ENCODE results near the gene PLCH1. TPM values are rescaled to one million over a fixed set of nuclear protein-coding genes. Genes with fewer than 3 reads are reported as not detected.

The PLCH1 gene
- total RNA-seq, 4 donors from 2014 or later: 0.68 to 1.2 (median 0.87) TPM

GRCh38 chr3:155377847-155378246 is 367.0 kb downstream of the PLCH1 start:
- H3K36me3 ChIP-seq: no peaks in the 10 kb centered on the region
- TF ChIP-seq, protein P1, sequence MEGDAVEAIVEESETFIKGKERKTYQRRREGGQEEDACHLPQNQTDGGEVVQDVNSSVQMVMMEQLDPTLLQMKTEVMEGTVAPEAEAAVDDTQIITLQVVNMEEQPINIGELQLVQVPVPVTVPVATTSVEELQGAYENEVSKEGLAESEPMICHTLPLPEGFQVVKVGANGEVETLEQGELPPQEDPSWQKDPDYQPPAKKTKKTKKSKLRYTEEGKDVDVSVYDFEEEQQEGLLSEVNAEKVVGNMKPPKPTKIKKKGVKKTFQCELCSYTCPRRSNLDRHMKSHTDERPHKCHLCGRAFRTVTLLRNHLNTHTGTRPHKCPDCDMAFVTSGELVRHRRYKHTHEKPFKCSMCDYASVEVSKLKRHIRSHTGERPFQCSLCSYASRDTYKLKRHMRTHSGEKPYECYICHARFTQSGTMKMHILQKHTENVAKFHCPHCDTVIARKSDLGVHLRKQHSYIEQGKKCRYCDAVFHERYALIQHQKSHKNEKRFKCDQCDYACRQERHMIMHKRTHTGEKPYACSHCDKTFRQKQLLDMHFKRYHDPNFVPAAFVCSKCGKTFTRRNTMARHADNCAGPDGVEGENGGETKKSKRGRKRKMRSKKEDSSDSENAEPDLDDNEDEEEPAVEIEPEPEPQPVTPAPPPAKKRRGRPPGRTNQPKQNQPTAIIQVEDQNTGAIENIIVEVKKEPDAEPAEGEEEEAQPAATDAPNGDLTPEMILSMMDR (IDR thresholded peaks at IDR 0.05): no peak
- TF ChIP-seq EP300 (IDR thresholded peaks at IDR 0.05) (no peak), POLR2A (IDR thresholded peaks at IDR 0.05) (no peak), POLR2AphosphoS5 (IDR thresholded peaks at IDR 0.05) (no peak)
- DNase-seq (ENCODE audit: low spot score in 2 of 2): no peak
- no peak overlapping the region for H3K27ac ChIP-seq
- H3K4me3 ChIP-seq: no peak overlapping the region
- WGBS: 78% methylated on average over 1 of the region's 1 CpG
- H3K4me1 ChIP-seq: no peaks in the 10 kb centered on the region
- H3K27me3 ChIP-seq: no peaks in the 10 kb centered on the region
- no peaks in the 10 kb centered on the region for H3K9me3 ChIP-seq

- TF ChIP-seq POLR2AphosphoS5 (IDR thresholded peaks at IDR 0.05) (no peak), EP300 (IDR thresholded peaks at IDR 0.05) (no peak), POLR2A (IDR thresholded peaks at IDR 0.05) (no peak)
- TF ChIP-seq, protein P1 (IDR thresholded peaks at IDR 0.05): no peak
- H3K36me3 ChIP-seq: no peaks in the 10 kb centered on the region
- no peaks in the 10 kb centered on the region for H3K4me1 ChIP-seq
- no peak for DNase-seq (ENCODE audit: low spot score in 2 of 2)
- H3K9me3 ChIP-seq: no peaks in the 10 kb centered on the region
- no peak overlapping the region for H3K4me3 ChIP-seq
- H3K27me3 ChIP-seq: no peaks in the 10 kb centered on the region
- WGBS: 78% methylated on average over 2 of the region's 2 CpGs
- H3K27ac ChIP-seq: no peak overlapping the region
Measured at GRCh38 chr3:155377071-155377470, 367.8 kb downstream of the PLCH1 start.

- no peaks in the 10 kb centered on the region for H3K9me3 ChIP-seq
- no peaks in the 10 kb centered on the region for H3K36me3 ChIP-seq
- H3K27me3 ChIP-seq: no peaks in the 10 kb centered on the region
- H3K4me1 ChIP-seq: no peaks in the 10 kb centered on the region
- TF ChIP-seq EP300 (IDR thresholded peaks at IDR 0.05): no peak
- TF ChIP-seq POLR2A (IDR thresholded peaks at IDR 0.05): no peak
- TF ChIP-seq, protein P1 (IDR thresholded peaks at IDR 0.05): no peak
- TF ChIP-seq POLR2AphosphoS5 (IDR thresholded peaks at IDR 0.05): no peak
- H3K4me3 ChIP-seq: no peak overlapping the region
- 100% methylated on average over 1 of the region's 1 CpG for WGBS
- DNase-seq (ENCODE audit: low spot score in 2 of 2): no peak
- no peak overlapping the region for H3K27ac ChIP-seq
Measured at GRCh38 chr3:155372281-155372680, 372.6 kb downstream of the PLCH1 start.

- TF ChIP-seq, protein P1 (IDR thresholded peaks at IDR 0.05): no peak
- TF ChIP-seq POLR2AphosphoS5 (IDR thresholded peaks at IDR 0.05) (no peak), POLR2A (IDR thresholded peaks at IDR 0.05) (no peak), EP300 (IDR thresholded peaks at IDR 0.05) (no peak)
- Histone ChIP-seq H3K27ac (no peak overlapping the region), H3K4me3 (no peak overlapping the region), H3K4me1 (no peaks in the 10 kb centered on the region), H3K9me3 (no peaks in the 10 kb centered on the region), H3K27me3 (no peaks in the 10 kb centered on the region), H3K36me3 (no peaks in the 10 kb centered on the region)
- DNase-seq (ENCODE audit: low spot score in 2 of 2): no peak
- 84% methylated on average over 4 of the region's 4 CpGs for WGBS
Measured at GRCh38 chr3:155370764-155371503, 373.9 kb downstream of the PLCH1 start.

GRCh38 chr3:155370198-155370597 is 374.7 kb downstream of the PLCH1 start:
- TF ChIP-seq POLR2AphosphoS5 (IDR thresholded peaks at IDR 0.05) (no peak), POLR2A (IDR thresholded peaks at IDR 0.05) (no peak), EP300 (IDR thresholded peaks at IDR 0.05) (no peak)
- TF ChIP-seq, protein P1 (IDR thresholded peaks at IDR 0.05): no peak
- Histone ChIP-seq H3K27me3 (no peaks in the 10 kb centered on the region), H3K4me1 (no peaks in the 10 kb centered on the region), H3K27ac (no peak overlapping the region), H3K9me3 (no peaks in the 10 kb centered on the region), H3K36me3 (no peaks in the 10 kb centered on the region), H3K4me3 (no peak overlapping the region)
- no peak for DNase-seq (ENCODE audit: low spot score in 2 of 2)
